Upper lobe of left lung (tissue), 6 donors: ENCODE results near the gene ABCA13. TPM values are rescaled to one million over a fixed set of nuclear protein-coding genes. Genes with fewer than 3 reads are reported as not detected.

Experiments used
- ATAC-seq, 2 donors: fragments of 200-7000 bp; cut with Tn5 transposase; one replicate each; pipeline ENCODE4 v1.9.1; 2022; ENCODE audit warnings: mild to moderate bottlenecking in 2 of 2, moderate library complexity in 2 of 2; ENCODE audit not compliant: low FRiP score in 2 of 2
- DNase-seq, 2 donors: peaks; one replicate each; pipeline ENCODE4 v3.0.0-alpha.2; 2019 to 2020
- H3K27ac ChIP-seq, 4 donors: fragments of 200-600 bp; sonication (generic); one replicate each; pipeline ENCODE4 v1.5.1; 2016 to 2019
- H3K27me3 ChIP-seq, 4 donors: fragments of 200-600 bp; sonication (generic); one replicate each; pipeline ENCODE4 v1.5.1; 2017 to 2019
- H3K36me3 ChIP-seq, 4 donors: fragments of 200-600 bp; sonication (generic); one replicate each; pipeline ENCODE4 v1.5.1; 2016 to 2019
- H3K4me1 ChIP-seq, 4 donors: fragments of 200-600 bp; sonication (generic); one replicate each; pipeline ENCODE4 v1.5.1; 2018 to 2019
- H3K4me3 ChIP-seq, 4 donors: fragments of 200-600 bp; sonication (generic); one replicate each; pipeline ENCODE4 v1.5.1; 2017 to 2019; ENCODE audit warnings: mild to moderate bottlenecking in 2 of 4, moderate library complexity in 1 of 4
- H3K9me3 ChIP-seq, 4 donors: fragments of 200-600 bp; sonication (generic); one replicate each; pipeline ENCODE4 v1.5.1; 2018 to 2019
- EP300 ChIP-seq, 4 donors: sonication (generic); formaldehyde crosslinking; IDR thresholded peaks; one replicate each; pipeline ENCODE4 v1.5.1; 2017; ENCODE audit warnings: antibody characterized with exemption in 4 of 4, control low read depth in 2 of 4
- POLR2A ChIP-seq, 4 donors: fragments of 450-650 bp; IDR thresholded peaks; one replicate each; pipeline ENCODE4 v1.5.1; 2016 to 2017; ENCODE audit warnings: antibody characterized with exemption in 4 of 4, mild to moderate bottlenecking in 2 of 4
- POLR2AphosphoS5 ChIP-seq, 2 donors: sonication (generic); formaldehyde crosslinking; IDR thresholded peaks; one replicate each; pipeline ENCODE4 v1.5.1; 2017; ENCODE audit warnings: antibody characterized with exemption in 2 of 2
- whole genome bisulfite sequencing, 2 donors: methylation state at CpG; one replicate each; pipeline ENCODE4 v1.1.5; 2017 to 2018; 5-methylcytosine and 5-hydroxymethylcytosine counted together
- total RNA-seq, 6 donors: library from RNA; depleted of rRNA in 4 of 6; stranded (reverse); fragments of >200 nt in 4 of 6; gene quantifications; one replicate each; pipeline versions ENCODE4 v1.1.0 to v1.2.1, GENCODE V29; 2016 to 2021
- TF ChIP-seq, protein P1 (sequence below), 6 experiments: fragments of 450-650 bp in 4 of 6; fragments of 200-600 bp in 2 of 6; sonication (generic) in 2 of 6; IDR thresholded peaks; one replicate each; pipeline ENCODE4 v1.5.1; 2016 to 2019; ENCODE audit warnings: antibody characterized with exemption in 6 of 6
- donor health status: DM: no; HTN: no; CAD: no; lungs with moderate emphysema.
- donor health status: DM: no; HTN: yes; CAD: no; lungs with severe emphysema.

ABCA13 gene
- total RNA-seq, 6 donors from 2014 or later = 0.49 to 27.7 (median 7.1) TPM

- H3K27ac ChIP-seq = peak overlapping the region in 1 of 4 donors; percentile 4
- ATAC-seq = peak; percentile 71 to 79
These were observed 74.7 kb downstream of the ABCA13 start for GRCh38 chr7:48245751-48246472.

GRCh38 chr7:48249166-48249565 is 77.9 kb downstream of the ABCA13 start:
- ATAC-seq = no peak
- no peak for DNase-seq
- Histone ChIP-seq H3K9me3 (no peaks in the 10 kb centered on the region), H3K4me3 (no peak overlapping the region), H3K27ac (no peak overlapping the region), H3K4me1 (peaks cover 0 to 16% (median 8%) of the 10 kb centered on the region in 4 donors), H3K27me3 (no peaks in the 10 kb centered on the region), H3K36me3 (no peaks in the 10 kb centered on the region)
- 46 to 53% methylated on average over 2 of the region's 2 CpGs for WGBS, 2 donors
- TF ChIP-seq, protein P1, sequence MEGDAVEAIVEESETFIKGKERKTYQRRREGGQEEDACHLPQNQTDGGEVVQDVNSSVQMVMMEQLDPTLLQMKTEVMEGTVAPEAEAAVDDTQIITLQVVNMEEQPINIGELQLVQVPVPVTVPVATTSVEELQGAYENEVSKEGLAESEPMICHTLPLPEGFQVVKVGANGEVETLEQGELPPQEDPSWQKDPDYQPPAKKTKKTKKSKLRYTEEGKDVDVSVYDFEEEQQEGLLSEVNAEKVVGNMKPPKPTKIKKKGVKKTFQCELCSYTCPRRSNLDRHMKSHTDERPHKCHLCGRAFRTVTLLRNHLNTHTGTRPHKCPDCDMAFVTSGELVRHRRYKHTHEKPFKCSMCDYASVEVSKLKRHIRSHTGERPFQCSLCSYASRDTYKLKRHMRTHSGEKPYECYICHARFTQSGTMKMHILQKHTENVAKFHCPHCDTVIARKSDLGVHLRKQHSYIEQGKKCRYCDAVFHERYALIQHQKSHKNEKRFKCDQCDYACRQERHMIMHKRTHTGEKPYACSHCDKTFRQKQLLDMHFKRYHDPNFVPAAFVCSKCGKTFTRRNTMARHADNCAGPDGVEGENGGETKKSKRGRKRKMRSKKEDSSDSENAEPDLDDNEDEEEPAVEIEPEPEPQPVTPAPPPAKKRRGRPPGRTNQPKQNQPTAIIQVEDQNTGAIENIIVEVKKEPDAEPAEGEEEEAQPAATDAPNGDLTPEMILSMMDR (IDR thresholded peaks at IDR 0.05) = no peak
- TF ChIP-seq POLR2AphosphoS5 (IDR thresholded peaks at IDR 0.05) (no peak), EP300 (IDR thresholded peaks at IDR 0.05) (no peak), POLR2A (IDR thresholded peaks at IDR 0.05) (no peak)

More at GRCh38 chr7:48245751-48246472, 74.7 kb downstream of the ABCA13 start:
- no peaks in the 10 kb centered on the region for H3K36me3 ChIP-seq
- no peaks in the 10 kb centered on the region for H3K27me3 ChIP-seq
- no peak for TF ChIP-seq EP300 (IDR thresholded peaks at IDR 0.05)
- TF ChIP-seq POLR2A (IDR thresholded peaks at IDR 0.05) = no peak
- TF ChIP-seq POLR2AphosphoS5 (IDR thresholded peaks at IDR 0.05) = no peak
- TF ChIP-seq, protein P1 (IDR thresholded peaks at IDR 0.05) = no peak
- peak in 1 of 2 donors; percentile 71 for DNase-seq
- H3K4me3 ChIP-seq = no peak overlapping the region
- 45 to 52% methylated on average over 9 of the region's 9 CpGs for WGBS, 2 donors
- H3K9me3 ChIP-seq = no peaks in the 10 kb centered on the region
- peaks cover 0 to 20% (median 8%) of the 10 kb centered on the region in 4 donors for H3K4me1 ChIP-seq

DNA sequence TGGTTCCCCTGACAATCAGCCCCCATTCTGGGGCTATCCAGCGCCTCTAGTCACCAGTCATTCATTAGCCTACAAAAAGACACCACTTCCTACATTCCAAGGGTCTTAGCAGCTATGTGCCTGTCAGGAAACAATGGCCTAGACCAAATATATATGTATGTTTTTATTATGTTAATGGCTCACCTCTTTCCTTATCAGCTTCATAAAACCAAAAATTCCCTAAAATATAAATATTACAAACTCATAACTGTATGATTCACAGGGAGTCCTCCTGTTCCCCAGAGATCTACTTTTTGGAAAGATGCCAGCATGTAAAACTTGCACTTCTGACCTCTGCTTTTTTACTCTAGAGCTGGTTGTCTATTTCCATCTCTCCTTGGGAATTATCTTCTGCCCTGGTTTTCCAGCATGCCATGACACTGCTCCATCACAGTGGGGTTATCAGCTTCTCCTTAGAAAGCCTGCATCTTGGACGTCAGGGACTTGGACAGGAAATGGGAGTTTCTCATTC is 79.2 kb downstream of the ABCA13 start:
- TF ChIP-seq EP300 (IDR thresholded peaks at IDR 0.05) = no peak
- no peak for TF ChIP-seq POLR2A (IDR thresholded peaks at IDR 0.05)
- TF ChIP-seq, protein P1 (IDR thresholded peaks at IDR 0.05) = no peak
- no peak for TF ChIP-seq POLR2AphosphoS5 (IDR thresholded peaks at IDR 0.05)
- Histone ChIP-seq H3K4me1 (peaks cover 0 to 9% (median 3%) of the 10 kb centered on the region in 4 donors), H3K27me3 (no peaks in the 10 kb centered on the region), H3K9me3 (no peaks in the 10 kb centered on the region), H3K27ac (no peak overlapping the region), H3K4me3 (no peak overlapping the region), H3K36me3 (no peaks in the 10 kb centered on the region)
- DNase-seq (no peak), ATAC-seq (no peak)
- WGBS, 2 donors = 48 to 58% methylated on average over 2 of the region's 2 CpGs

DNA sequence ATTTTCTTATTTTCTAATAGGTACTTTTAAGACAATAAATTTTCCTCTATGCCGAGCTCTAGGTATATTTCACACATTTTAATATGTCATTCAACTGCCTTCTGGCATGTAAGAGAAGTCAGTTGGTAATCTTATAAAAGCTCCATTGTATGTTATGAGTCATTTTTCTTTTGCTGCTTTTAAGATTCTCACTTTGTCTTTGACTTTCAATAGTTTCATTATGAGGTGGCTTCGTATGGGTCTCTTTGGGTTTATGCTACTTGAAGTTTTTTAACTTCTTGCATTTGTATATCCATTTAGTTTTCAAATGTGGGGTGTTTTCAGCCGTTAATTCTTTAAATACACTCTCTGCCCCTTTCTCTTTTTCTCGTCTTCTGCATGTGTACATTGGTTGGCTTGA is 80.5 kb downstream of the ABCA13 start:
- 92% methylated on average over 4 of the region's 4 CpGs for WGBS, 2 donors
- peaks cover 0 to 3% (median 0%) of the 10 kb centered on the region in 4 donors for H3K9me3 ChIP-seq
- no peak overlapping the region for H3K27ac ChIP-seq
- H3K4me3 ChIP-seq = no peak overlapping the region
- TF ChIP-seq POLR2A (IDR thresholded peaks at IDR 0.05) (no peak), POLR2AphosphoS5 (IDR thresholded peaks at IDR 0.05) (no peak), EP300 (IDR thresholded peaks at IDR 0.05) (no peak)
- TF ChIP-seq, protein P1 (IDR thresholded peaks at IDR 0.05) = no peak
- H3K27me3 ChIP-seq = no peaks in the 10 kb centered on the region
- no peak for ATAC-seq
- no peak for DNase-seq
- no peaks in the 10 kb centered on the region for H3K36me3 ChIP-seq
- no peaks in the 10 kb centered on the region for H3K4me1 ChIP-seq
